Neural crest cell (in vitro differentiated cells): ENCODE results near the gene PHLDA3. TPM values are rescaled to one million over a fixed set of nuclear protein-coding genes. Genes with fewer than 3 reads are reported as not detected.

ENCODE experiments used
- DNase-seq: peaks from one replicate; pipeline ENCODE4 v3.0.0; 2021; ENCODE audit warnings: low read depth, mixed read lengths, low spot score
- H3K27ac Mint-ChIP-seq: one replicate; pipeline ENCODE4 v1.8.0; 2021; ENCODE audit warnings: mild to moderate bottlenecking, mixed read lengths; ENCODE audit not compliant: unreplicated experiment
- H3K27me3 Mint-ChIP-seq: 2 replicates; pipeline ENCODE4 v1.8.0; 2021; ENCODE audit warnings: low read depth, mild to moderate bottlenecking, mixed read lengths
- H3K36me3 Mint-ChIP-seq: 2 replicates; pipeline ENCODE4 v1.8.0; 2021; ENCODE audit warnings: low read depth, mild to moderate bottlenecking, mixed read lengths
- H3K4me1 Mint-ChIP-seq: 2 replicates; pipeline ENCODE4 v1.8.0; 2021; ENCODE audit warnings: mixed read lengths
- H3K4me3 Mint-ChIP-seq: one replicate; pipeline ENCODE4 v1.8.0; 2021; ENCODE audit warnings: mild to moderate bottlenecking, mixed read lengths
- H3K9me3 Mint-ChIP-seq: 2 replicates; pipeline ENCODE4 v1.8.0; 2021; ENCODE audit warnings: mixed read lengths
- total RNA-seq: library from RNA; stranded (reverse); gene quantifications from 2 replicates; pipeline ENCODE4 v1.2.1, GENCODE V29; 2021
- TF ChIP-seq, protein P1 (sequence below): fragments of 200-600 bp; sonication (generic); conservative IDR thresholded peaks from 2 replicates; pipeline ENCODE4 v1.5.0; 2021; ENCODE audit warnings: antibody characterized with exemption, mild to moderate bottlenecking

Gene PHLDA3
- total RNA-seq, 1 donor from 2014 or later, result 10.7 TPM

DNA sequence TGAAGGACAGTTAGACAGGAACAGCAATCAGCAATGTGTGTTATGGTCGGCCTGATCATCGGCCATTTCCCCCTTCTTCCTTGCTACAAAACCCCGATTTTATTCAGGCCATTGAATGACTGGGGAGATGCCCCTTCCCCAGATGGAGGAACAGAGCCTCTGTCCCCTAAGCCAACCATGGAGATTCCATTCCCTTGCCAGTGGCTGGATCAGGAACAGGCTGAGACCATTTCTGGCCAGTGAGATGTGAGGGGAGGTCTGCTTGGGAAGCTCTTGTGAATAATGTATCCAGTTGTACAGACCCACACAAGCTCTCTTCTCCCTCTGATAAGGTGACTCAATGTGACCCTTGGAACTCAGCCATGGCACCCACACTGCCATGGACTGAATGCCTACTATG is 30.2 kb upstream of the PHLDA3 start:
- Mint-ChIP-seq H3K27ac (no peak overlapping the region), H3K36me3 (no peaks in the 10 kb centered on the region), H3K4me1 (peaks cover 63% of the 10 kb centered on the region), H3K9me3 (no peaks in the 10 kb centered on the region), H3K27me3 (peaks cover 4% of the 10 kb centered on the region), H3K4me3 (no peak overlapping the region)
- TF ChIP-seq, protein P1, sequence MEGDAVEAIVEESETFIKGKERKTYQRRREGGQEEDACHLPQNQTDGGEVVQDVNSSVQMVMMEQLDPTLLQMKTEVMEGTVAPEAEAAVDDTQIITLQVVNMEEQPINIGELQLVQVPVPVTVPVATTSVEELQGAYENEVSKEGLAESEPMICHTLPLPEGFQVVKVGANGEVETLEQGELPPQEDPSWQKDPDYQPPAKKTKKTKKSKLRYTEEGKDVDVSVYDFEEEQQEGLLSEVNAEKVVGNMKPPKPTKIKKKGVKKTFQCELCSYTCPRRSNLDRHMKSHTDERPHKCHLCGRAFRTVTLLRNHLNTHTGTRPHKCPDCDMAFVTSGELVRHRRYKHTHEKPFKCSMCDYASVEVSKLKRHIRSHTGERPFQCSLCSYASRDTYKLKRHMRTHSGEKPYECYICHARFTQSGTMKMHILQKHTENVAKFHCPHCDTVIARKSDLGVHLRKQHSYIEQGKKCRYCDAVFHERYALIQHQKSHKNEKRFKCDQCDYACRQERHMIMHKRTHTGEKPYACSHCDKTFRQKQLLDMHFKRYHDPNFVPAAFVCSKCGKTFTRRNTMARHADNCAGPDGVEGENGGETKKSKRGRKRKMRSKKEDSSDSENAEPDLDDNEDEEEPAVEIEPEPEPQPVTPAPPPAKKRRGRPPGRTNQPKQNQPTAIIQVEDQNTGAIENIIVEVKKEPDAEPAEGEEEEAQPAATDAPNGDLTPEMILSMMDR, result no peak
- DNase-seq, result no peak

DNA sequence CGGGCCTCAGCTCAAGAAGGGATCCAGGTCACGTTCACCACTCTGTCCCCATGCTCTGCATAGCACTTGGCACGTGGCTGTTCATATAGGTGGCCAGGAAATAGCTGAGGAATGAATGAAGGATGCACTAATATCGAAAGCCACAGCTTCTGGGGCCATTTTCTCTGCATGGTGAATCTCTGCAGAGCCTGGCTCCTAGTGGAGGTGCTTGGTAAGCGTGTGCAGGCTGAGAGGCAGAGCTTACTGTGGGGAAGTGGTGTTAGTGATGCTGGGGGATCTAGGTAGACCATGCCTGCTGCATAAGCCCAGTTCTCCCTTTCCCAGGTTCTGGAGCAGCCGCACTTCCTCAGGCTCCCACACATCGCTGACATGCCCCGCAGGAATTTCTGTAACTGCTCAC is 29.6 kb upstream of the PHLDA3 start:
- H3K4me1 Mint-ChIP-seq, result peaks cover 66% of the 10 kb centered on the region

DNA sequence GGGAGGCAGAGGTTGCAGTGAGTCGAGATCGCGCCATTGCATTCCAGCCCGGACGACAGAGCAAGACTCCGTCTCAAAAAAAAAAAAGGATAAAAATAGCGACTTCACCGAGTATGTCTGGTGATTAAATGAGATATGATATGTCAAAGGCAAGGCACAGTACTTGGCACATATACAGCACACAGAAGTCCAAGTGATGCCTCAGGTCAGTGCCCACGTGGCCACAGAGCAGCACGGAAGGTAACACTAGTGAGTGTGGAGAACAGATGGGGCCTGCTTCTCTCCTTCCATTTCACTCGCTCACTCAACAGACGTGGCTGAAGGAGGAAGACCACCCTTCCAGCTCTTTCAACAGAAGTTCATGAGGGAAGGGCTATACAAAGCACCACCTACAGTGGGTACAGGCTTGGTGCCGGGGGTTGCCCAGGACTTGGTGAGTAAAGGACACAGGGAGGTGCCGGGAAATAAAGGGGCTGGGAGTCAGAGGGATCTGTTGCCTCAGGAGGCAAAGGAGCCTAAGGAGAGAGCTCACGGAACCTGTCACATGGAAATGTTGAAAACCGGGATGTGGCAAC is 29.0 kb upstream of the PHLDA3 start:
- Mint-ChIP-seq H3K27me3 (no peaks in the 10 kb centered on the region), H3K9me3 (no peaks in the 10 kb centered on the region), H3K4me1 (peaks cover 65% of the 10 kb centered on the region), H3K36me3 (no peaks in the 10 kb centered on the region), H3K27ac (no peak overlapping the region), H3K4me3 (no peak overlapping the region)
- DNase-seq, result no peak
- TF ChIP-seq, protein P1, result no peak

More for the DNA sequence above, 29.6 kb upstream of the PHLDA3 start:
- H3K9me3 Mint-ChIP-seq, result no peaks in the 10 kb centered on the region
- H3K4me3 Mint-ChIP-seq, result no peak overlapping the region
- no peak for DNase-seq
- peaks cover 3% of the 10 kb centered on the region for H3K27me3 Mint-ChIP-seq
- TF ChIP-seq, protein P1, result no peak
- no peaks in the 10 kb centered on the region for H3K36me3 Mint-ChIP-seq
- H3K27ac Mint-ChIP-seq, result no peak overlapping the region

DNA sequence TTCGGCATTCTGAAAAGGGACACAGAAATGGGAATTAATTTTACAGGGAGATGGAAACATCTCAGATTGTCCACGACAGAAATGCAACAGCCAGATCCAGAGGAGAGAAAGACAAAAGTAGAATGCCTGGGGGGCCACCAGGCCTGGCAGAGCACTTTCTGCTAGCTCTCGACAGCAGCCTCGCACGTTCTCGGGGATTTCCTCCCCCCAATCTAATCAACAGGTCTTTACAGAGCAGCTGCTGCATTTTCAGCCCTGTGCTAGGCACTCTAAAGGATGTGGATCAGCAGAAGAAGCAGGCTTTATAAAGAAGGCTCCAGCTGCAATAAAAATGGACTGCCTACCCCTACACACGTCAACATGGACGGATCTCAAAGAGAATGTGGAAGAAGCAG is 27.3 kb upstream of the PHLDA3 start:
- Mint-ChIP-seq H3K27ac (peak overlapping the region; percentile 94), H3K4me1 (peaks cover 59% of the 10 kb centered on the region), H3K27me3 (no peaks in the 10 kb centered on the region), H3K9me3 (no peaks in the 10 kb centered on the region), H3K36me3 (no peaks in the 10 kb centered on the region), H3K4me3 (peak overlapping the region; percentile 60)
- no peak for DNase-seq
- TF ChIP-seq, protein P1, result no peak

DNA sequence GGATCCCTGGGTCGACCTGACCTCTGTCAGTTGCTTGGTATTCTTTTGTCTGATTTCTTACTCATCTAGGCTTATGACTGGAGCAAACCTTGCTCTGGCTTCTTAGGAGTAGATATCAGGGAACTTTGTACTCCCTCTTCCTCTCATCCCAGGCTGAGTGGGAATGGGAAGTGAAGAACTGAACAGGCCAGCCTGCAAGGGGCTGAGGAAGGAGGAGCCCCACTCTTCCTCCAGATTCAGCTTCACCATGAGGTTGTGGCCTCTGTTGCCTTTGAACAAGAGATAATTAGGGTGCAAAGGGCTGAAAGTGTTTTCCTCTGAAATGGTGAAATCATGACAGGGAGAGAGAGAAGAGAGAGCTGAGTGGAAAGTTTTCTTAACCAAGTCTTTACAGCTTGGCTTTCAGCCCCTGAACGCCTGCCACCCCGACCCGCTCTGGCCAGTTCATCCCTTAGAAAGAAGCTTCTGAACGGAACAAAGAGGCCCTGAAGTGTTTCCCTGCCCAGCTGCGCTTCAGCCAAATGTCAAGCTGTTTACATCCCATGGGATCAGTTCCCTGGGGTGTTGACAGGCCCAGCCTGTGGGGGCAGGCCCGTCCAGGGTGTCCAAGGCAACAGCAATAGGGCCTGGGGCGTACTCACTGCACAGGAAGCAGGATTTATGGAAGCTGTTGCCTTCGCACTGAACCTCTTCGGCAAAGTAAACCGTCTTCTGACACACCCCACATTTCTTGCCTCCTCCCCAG is 26.7 kb upstream of the PHLDA3 start:
- TF ChIP-seq, protein P1, result no peak
- DNase-seq, result peak; percentile 32
- Mint-ChIP-seq H3K36me3 (no peaks in the 10 kb centered on the region), H3K27ac (peak overlapping the region; percentile 94), H3K4me1 (peaks cover 54% of the 10 kb centered on the region), H3K4me3 (peak overlapping the region; percentile 60), H3K27me3 (no peaks in the 10 kb centered on the region), H3K9me3 (no peaks in the 10 kb centered on the region)
